HG03066 (cell line): ENCODE data around the gene IKZF3.
"Not testable (repeated sequence)": the region's sequence is repeated elsewhere in the genome, so short reads cannot be mapped to it uniquely, and the experiment has no call there.

Experiments used
- ATAC-seq: cut with Tn5 transposase; IDR thresholded peaks from one replicate; pipeline ENCODE4 v1.9.1; 2021; ENCODE audit warnings: low read depth; ENCODE audit not compliant: unreplicated experiment

The IKZF3 gene

GRCh38 chr17:39722965-39723848 lies 140.9 kb downstream of the IKZF3 start:
- no peak for ATAC-seq

- ATAC-seq: no peak
Measured at GRCh38 chr17:39722104-39722503, 142.0 kb downstream of the IKZF3 start.

- no peak for ATAC-seq
Measured at GRCh38 chr17:39719563-39720355, 144.4 kb downstream of the IKZF3 start.

DNA sequence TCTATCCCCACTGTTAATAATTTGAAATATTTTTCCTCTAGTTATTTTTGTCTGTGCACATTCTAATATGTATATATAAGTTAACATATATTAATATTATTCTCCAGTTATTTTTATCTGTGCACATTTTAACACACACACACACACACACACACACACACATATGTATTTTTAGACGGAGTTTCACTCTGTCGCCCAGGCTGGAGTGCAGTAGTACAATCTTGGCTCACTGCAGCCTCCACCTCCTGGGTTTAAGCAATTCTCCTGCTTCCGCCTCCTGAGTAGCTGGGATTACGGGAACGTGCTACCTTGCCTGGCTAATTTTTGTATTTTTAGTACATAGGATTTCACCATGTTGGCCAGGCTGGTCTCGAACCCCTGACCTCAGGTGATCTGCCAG lies 146.5 kb downstream of the IKZF3 start:
- no peak for ATAC-seq

DNA sequence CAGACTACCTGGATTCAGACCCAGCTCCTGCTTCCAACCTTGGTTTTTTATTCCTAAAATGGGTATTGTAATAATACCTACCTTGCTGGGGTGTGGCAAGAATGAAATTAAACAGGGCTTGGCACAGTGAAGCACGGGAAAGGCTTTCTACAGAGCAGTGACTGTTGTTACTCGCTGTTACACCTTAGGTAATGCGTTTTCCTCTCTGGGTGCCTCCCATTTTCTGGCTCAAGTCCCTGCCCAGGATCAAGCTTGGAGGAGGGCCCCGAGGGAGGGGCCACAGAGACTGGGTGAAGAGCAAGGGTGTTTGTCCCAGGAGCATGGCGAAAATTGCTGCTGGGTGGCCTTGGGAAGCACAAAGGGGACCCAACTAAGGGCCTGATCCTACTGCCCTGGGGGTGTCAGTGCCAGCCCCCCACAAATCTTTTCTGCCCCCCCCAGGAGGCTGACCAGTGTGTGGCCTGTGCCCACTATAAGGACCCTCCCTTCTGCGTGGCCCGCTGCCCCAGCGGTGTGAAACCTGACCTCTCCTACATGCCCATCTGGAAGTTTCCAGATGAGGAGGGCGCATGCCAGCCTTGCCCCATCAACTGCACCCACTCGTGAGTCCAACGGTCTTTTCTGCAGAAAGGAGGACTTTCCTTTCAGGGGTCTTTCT lies 147.1 kb downstream of the IKZF3 start:
- no peak for ATAC-seq

DNA sequence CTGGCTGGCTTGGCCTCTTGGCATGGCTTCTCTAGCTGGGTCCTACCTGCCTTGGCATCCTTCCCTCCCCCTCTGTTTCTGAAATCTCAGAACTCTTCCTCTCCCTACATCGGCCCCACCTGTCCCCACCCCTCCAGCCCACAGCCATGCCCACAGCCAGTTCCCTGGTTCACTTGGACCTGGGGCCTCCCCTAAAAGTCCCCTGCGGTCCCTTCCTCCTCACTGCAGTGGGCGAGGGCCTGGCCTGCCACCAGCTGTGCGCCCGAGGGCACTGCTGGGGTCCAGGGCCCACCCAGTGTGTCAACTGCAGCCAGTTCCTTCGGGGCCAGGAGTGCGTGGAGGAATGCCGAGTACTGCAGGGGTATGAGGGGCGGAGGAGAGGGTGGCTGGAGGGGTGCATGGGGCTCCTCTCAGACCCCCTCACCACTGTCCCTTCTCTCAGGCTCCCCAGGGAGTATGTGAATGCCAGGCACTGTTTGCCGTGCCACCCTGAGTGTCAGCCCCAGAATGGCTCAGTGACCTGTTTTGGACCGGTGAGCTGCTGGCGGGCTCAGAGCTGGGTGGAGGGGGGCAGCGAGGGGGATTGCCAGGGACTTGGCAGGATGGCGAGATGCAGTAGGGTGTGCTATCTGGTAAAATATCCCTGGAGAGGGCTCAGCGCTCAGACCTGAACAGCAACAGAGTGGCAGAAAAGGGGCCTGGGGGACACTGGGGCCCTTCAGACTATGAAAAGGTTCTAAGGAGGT lies 147.9 kb downstream of the IKZF3 start:
- ATAC-seq: no peak

GRCh38 chr17:39715375-39716072 lies 148.6 kb downstream of the IKZF3 start:
- ATAC-seq: no peak

DNA sequence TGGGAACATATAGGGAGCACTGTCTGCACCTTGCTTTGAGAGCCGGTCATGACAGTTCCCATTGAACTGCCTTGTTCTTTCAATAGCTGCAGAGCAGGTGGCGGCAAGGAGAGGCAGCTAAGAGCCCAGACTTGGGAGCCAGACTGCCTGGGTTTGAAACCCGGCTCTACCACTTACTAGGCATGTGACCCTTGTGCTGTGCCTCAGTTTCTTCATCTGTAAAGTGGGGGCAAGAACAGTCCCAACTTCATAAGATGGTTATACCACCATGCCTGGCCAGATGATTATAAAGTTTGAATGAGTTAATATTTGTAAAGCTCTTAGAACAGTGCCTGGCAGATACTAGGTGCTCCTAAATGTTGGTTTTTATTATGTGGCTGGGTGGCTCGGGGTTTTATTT lies 149.9 kb downstream of the IKZF3 start:
- no peak for ATAC-seq

DNA sequence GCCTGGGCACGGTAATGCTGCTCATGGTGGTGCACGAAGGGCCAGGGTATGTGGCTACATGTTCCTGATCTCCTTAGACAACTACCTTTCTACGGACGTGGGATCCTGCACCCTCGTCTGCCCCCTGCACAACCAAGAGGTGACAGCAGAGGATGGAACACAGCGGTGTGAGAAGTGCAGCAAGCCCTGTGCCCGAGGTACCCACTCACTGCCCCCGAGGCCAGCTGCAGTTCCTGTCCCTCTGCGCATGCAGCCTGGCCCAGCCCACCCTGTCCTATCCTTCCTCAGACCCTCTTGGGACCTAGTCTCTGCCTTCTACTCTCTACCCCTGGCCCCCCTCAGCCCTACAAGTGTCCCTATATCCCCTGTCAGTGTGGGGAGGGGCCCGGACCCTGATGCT lies 152.3 kb downstream of the IKZF3 start:
- no peak for ATAC-seq

- ATAC-seq: not testable (repeated sequence)
Measured at GRCh38 chr17:39711071-39711470, 153.0 kb downstream of the IKZF3 start.

DNA sequence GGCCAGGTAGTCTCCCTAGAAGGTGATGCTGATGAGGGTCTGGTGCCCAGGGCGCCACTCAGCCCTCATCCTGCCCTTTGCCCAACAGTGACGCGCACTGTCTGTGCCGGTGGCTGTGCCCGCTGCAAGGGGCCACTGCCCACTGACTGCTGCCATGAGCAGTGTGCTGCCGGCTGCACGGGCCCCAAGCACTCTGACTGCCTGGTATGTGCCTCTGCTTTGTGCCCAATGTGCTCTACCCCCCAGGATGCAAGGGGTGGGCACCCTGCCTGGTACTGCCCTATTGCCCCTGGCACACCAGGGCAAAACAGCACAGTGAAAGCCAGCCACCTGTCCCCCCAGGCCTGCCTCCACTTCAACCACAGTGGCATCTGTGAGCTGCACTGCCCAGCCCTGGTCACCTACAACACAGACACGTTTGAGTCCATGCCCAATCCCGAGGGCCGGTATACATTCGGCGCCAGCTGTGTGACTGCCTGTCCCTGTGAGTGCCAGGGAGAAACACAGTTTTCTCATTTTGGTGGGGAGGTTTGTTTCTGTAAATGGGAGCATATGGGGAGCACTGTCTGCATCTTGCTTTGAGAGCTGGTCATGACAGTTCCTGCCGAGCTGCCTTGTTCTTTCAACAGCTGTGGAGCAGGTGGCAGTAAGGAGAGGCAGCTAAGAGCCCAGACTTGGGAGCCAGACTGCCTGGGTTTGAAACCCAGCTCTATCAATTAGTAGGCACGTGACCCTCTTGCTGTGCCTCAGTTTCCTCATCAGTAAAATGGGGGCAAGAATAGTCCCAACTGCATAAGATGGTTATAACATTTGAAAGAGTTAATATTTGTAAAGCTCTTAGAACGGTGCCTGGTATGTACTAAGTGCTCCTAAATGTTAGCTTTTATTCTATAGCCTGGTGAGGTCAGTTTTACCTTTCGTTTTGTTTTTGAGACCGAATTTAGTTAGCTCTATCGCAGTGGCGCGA lies 153.8 kb downstream of the IKZF3 start:
- no peak for ATAC-seq

DNA sequence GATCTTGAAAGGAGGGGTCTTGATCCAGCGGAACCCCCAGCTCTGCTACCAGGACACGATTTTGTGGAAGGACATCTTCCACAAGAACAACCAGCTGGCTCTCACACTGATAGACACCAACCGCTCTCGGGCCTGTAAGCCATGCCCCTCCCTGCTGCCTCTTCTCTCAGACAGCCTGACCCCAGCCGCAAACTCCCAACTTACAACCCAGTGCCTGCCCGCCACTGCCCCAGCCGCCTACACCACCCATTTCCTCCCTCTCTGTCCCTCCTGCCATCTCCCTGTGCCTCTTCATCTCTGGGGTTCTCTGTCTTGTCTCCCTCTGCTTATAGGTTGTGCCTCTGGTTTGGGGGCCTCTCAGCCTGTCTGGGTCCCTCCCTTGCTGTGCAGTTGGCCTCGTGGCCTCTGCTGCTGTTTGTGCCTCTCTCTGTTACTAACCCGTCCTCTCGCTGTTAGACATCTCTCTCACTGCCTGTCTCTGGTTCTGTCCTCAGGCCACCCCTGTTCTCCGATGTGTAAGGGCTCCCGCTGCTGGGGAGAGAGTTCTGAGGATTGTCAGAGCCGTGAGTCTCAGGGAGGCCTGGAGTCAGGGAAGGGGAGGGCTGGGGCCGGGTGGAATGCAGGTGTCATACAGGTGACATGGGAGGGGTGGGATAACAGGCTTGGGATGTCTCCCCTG lies 154.7 kb downstream of the IKZF3 start:
- ATAC-seq: no peak
